HCT116 (cell line): Measurements from ENCODE around the gene DIP2A. TPM values are rescaled to one million over a fixed set of nuclear protein-coding genes. Genes with fewer than 3 reads are reported as not detected.

ENCODE experiments used
- ATAC-seq: fragments of 200-7000 bp; cut with Tn5 transposase; 2 replicates; pipeline ENCODE4 v1.9.1; 2020; ENCODE audit warnings: mild to moderate bottlenecking, moderate library complexity
- BruUV-seq: library from RNA; stranded (reverse); fragments of 400-500 nt; replicated peaks from 2 replicates; lab custom pipeline; 2021; lab: Mats Ljungman, UMichigan
- CTCF ChIA-PET: fragments of 300-600 bp; sonication (Branson Sonifier 250); formaldehyde crosslinking; loops from one replicate; lab custom pipeline; 2021; ENCODE audit warnings: antibody characterized with exemption; lab: Charles Lee
- POLR2A ChIA-PET: fragments of 300-600, 350-600 bp; sonication (Branson Sonifier 250); formaldehyde crosslinking; loops from one replicate; lab custom pipeline; 2021; ENCODE audit warnings: antibody characterized with exemption; lab: Charles Lee
- RAD21 ChIA-PET, 2 experiments: fragments of 300-600 bp; sonication (Branson Sonifier 250); formaldehyde crosslinking; loops; one replicate each; lab custom pipeline; 2023; ENCODE audit warnings: low total read pairs in 2 of 2; ENCODE audit not compliant: uncharacterized antibody in 2 of 2, unreplicated experiment in 2 of 2, low non-redundant PET in 1 of 2; lab: Charles Lee
- DNase-seq: peaks from one replicate; pipeline ENCODE4 v3.0.0-alpha.2; 2010; ENCODE audit warnings: low read depth, low spot score
- H2AFZ ChIP-seq: fragments of 200-600 bp; shearing (Covaris generic), sonication (generic); 2 replicates; pipeline ENCODE4 v1.6.1; 2017; ENCODE audit warnings: low read depth, mixed run types, mixed read lengths, antibody characterized with exemption, low read length; ENCODE audit not compliant: poor library complexity, severe bottlenecking
- H3K27ac ChIP-seq: 2 replicates; pipeline ENCODE4 v1.5.1; 2012; ENCODE audit warnings: low read depth, low read length
- H3K27me3 ChIP-seq: fragments of 200-600 bp; sonication (generic); 2 replicates; pipeline ENCODE4 v1.6.1; 2016; ENCODE audit warnings: mixed run types, low read length, mixed read lengths; ENCODE audit not compliant: insufficient read depth
- H3K36me3 ChIP-seq, 2 experiments: fragments of 200-500 bp in 1 of 2; fragments of 200-600 bp in 1 of 2; sonication (Bioruptor generic) in 1 of 2; sonication (generic) in 1 of 2; 2 replicates each; pipeline versions ENCODE4 v1.5.1 to v1.6.1; 2014 to 2016; ENCODE audit warnings: low read length in 2 of 2, inconsistent platforms in 1 of 2, mixed read lengths in 1 of 2, mixed run types in 1 of 2; ENCODE audit not compliant: insufficient read depth in 2 of 2, control insufficient read depth in 1 of 2
- H3K4me1 ChIP-seq, 2 experiments: fragments of 200-600 bp in 1 of 2; sonication (generic) in 1 of 2; 2 replicates each; pipeline versions ENCODE4 v1.5.1 to v1.6.1; 2012 to 2017; ENCODE audit warnings: low read length in 2 of 2, inconsistent platforms in 1 of 2, mild to moderate bottlenecking in 1 of 2, mixed read lengths in 1 of 2, mixed run types in 1 of 2, moderate library complexity in 1 of 2; ENCODE audit not compliant: insufficient read depth in 2 of 2, control insufficient read depth in 1 of 2
- H3K4me2 ChIP-seq: fragments of 200-600 bp; sonication (generic); 2 replicates; pipeline ENCODE4 v1.6.1; 2017; ENCODE audit warnings: mixed run types, low read length, mixed read lengths
- H3K4me3 ChIP-seq, 2 experiments: fragments of 200-600 bp in 1 of 2; sonication (generic) in 1 of 2; replicated peaks in 1 of 2; 2 replicates each; pipeline ENCODE4 v1.5.1; 2011 to 2016; ENCODE audit warnings: low read length in 2 of 2, control low read depth in 1 of 2, low read depth in 1 of 2, mild to moderate bottlenecking in 1 of 2, mixed read lengths in 1 of 2, mixed run types in 1 of 2
- H3K79me2 ChIP-seq: fragments of 200-600 bp; sonication (generic); 2 replicates; pipeline ENCODE4 v1.6.1; 2017; ENCODE audit warnings: mild to moderate bottlenecking, mixed run types, low read length, moderate library complexity, mixed read lengths; ENCODE audit not compliant: insufficient read depth
- H3K9ac ChIP-seq: fragments of 200-600 bp; sonication (generic); 2 replicates; pipeline ENCODE4 v1.6.1; 2016; ENCODE audit warnings: low read length, mixed read lengths
- H3K9me2 ChIP-seq: fragments of 200-600 bp; sonication (generic), shearing (Covaris generic); 2 replicates; pipeline ENCODE4 v1.6.1; 2017; ENCODE audit warnings: mixed run types, mild to moderate bottlenecking, moderate library complexity; ENCODE audit not compliant: insufficient read depth
- H3K9me3 ChIP-seq, 2 experiments: fragments of 200-500 bp in 1 of 2; fragments of 200-600 bp in 1 of 2; sonication (Bioruptor generic) in 1 of 2; sonication (generic) in 1 of 2; 2 replicates each; pipeline ENCODE4 v1.6.1; 2014 to 2017; ENCODE audit warnings: low read length in 2 of 2, mixed read lengths in 2 of 2, inconsistent platforms in 1 of 2, low read depth in 1 of 2, mild to moderate bottlenecking in 1 of 2, mixed run types in 1 of 2, moderate library complexity in 1 of 2; ENCODE audit not compliant: control insufficient read depth in 1 of 2, insufficient read depth in 1 of 2
- H4K20me1 ChIP-seq: fragments of 200-600 bp; sonication (generic), shearing (Covaris generic); 2 replicates; pipeline ENCODE4 v1.6.1; 2017; ENCODE audit warnings: mixed run types, mild to moderate bottlenecking, moderate library complexity; ENCODE audit not compliant: insufficient read depth
- EGR1 ChIP-seq: IDR thresholded peaks from 2 replicates; pipeline ENCODE4 v1.6.1; 2012; ENCODE audit warnings: low read depth
- ELF1 ChIP-seq: IDR thresholded peaks from 2 replicates; pipeline ENCODE4 v1.6.1; 2012; ENCODE audit warnings: low read depth, borderline replicate concordance
- EZH2 ChIP-seq: fragments of 200-600 bp; sonication (generic); IDR thresholded peaks from 2 replicates; pipeline ENCODE4 v1.6.1; 2017; ENCODE audit warnings: antibody characterized with exemption, mixed run types
- EZH2phosphoT487 ChIP-seq: fragments of 200-600 bp; IDR thresholded peaks from 2 replicates; pipeline ENCODE4 v1.6.1; 2018; ENCODE audit warnings: antibody characterized with exemption, borderline replicate concordance
- FOSL1 ChIP-seq: IDR thresholded peaks from 2 replicates; pipeline ENCODE4 v1.6.1; 2012; ENCODE audit warnings: low read depth
- JUND ChIP-seq: IDR thresholded peaks from 2 replicates; pipeline ENCODE4 v1.6.1; 2012
- POLR2A ChIP-seq: IDR thresholded peaks from 2 replicates; pipeline ENCODE4 v1.7.0; 2011; ENCODE audit warnings: borderline replicate concordance; ENCODE audit not compliant: insufficient read depth, insufficient read length; ENCODE audit errors: extremely low read depth
- POLR2AphosphoS5 ChIP-seq: IDR thresholded peaks from 2 replicates; pipeline ENCODE4 v1.6.1; 2011; ENCODE audit warnings: mild to moderate bottlenecking, low read depth, low read length, moderate library complexity
- RAD21 ChIP-seq: IDR thresholded peaks from 2 replicates; pipeline ENCODE4 v1.6.1; 2012; ENCODE audit warnings: low read depth, mild to moderate bottlenecking
- REST ChIP-seq: IDR thresholded peaks from 2 replicates; pipeline ENCODE4 v1.6.1; 2012; ENCODE audit warnings: low read depth
- SIN3A ChIP-seq: IDR thresholded peaks from 2 replicates; pipeline ENCODE4 v1.6.1; 2012; ENCODE audit warnings: low read depth
- SRF ChIP-seq: IDR thresholded peaks from 2 replicates; pipeline ENCODE4 v1.6.1; 2012; ENCODE audit warnings: low read depth
- YY1 ChIP-seq: IDR thresholded peaks from 2 replicates; pipeline ENCODE4 v1.6.1; 2011; ENCODE audit warnings: low read length, low read depth, moderate library complexity, mild to moderate bottlenecking; ENCODE audit not compliant: insufficient replicate concordance; ENCODE audit errors: extremely low read depth
- ZBTB33 ChIP-seq: IDR thresholded peaks from 2 replicates; pipeline ENCODE4 v1.6.1; 2011; ENCODE audit warnings: mild to moderate bottlenecking, low read length, moderate library complexity; ENCODE audit not compliant: insufficient replicate concordance; ENCODE audit errors: extremely low read depth
- ZFX ChIP-seq: fragments of 450-650 bp; IDR thresholded peaks from 2 replicates; pipeline ENCODE4 v1.6.1; 2017
- ZNF274 ChIP-seq: fragments of 200-500 bp; sonication (Bioruptor generic); IDR thresholded peaks from 2 replicates; pipeline ENCODE4 v1.6.1; 2014; ENCODE audit warnings: mild to moderate bottlenecking, low read depth, low read length, inconsistent platforms
- intact Hi-C: fragments of 100-400 bp; cut with micrococcal nuclease; formaldehyde crosslinking; loops from 2 replicates; pipeline ENCODE4 v1.10.0; 2022
- total RNA-seq: library from RNA; stranded (reverse); gene quantifications from one replicate; pipeline ENCODE4 v1.2.1, GENCODE V29; 2021; ENCODE audit not compliant: unreplicated experiment

The DIP2A gene
- total RNA-seq, 1 experiment from 2014 or later = 39.9 TPM

GRCh38 chr21:46549650-46550049 lies 91.0 kb downstream of the DIP2A start:
- no peaks in the 10 kb centered on the region for H3K9me2 ChIP-seq
- H2AFZ ChIP-seq = no peak overlapping the region
- H3K79me2 ChIP-seq = no peaks in the 10 kb centered on the region
- H4K20me1 ChIP-seq = no peaks in the 10 kb centered on the region
- POLR2A ChIA-PET = no interaction called here
- DNase-seq (no peak), ATAC-seq (no peak)
- no TSS peak for BruUV-seq
- RAD21 ChIA-PET = no interaction called here
- H3K4me1 ChIP-seq = no peaks in the 10 kb centered on the region
- H3K27me3 ChIP-seq = no peaks in the 10 kb centered on the region
- TF ChIP-seq SIN3A = no peak
- TF ChIP-seq POLR2AphosphoS5 = no peak
- no peak for TF ChIP-seq ZFX
- TF ChIP-seq REST = no peak
- no peak for TF ChIP-seq JUND
- no peak for TF ChIP-seq RAD21
- TF ChIP-seq FOSL1 = no peak
- TF ChIP-seq ZBTB33 = no peak
- TF ChIP-seq EZH2phosphoT487 = no peak
- no peak for TF ChIP-seq EGR1
- no peak for TF ChIP-seq EZH2
- TF ChIP-seq SRF = no peak
- no peak for TF ChIP-seq POLR2A
- no peak for TF ChIP-seq ZNF274
- TF ChIP-seq YY1 = no peak
- no peak for TF ChIP-seq ELF1
- intact Hi-C loops = no loop called here
- H3K4me2 ChIP-seq = no peak overlapping the region
- H3K9me3 ChIP-seq = no peaks in the 10 kb centered on the region
- no peak overlapping the region for H3K27ac ChIP-seq
- H3K9ac ChIP-seq = no peak overlapping the region
- CTCF ChIA-PET = no interaction called here
- H3K36me3 ChIP-seq = peaks cover 8 to 17% of the 10 kb centered on the region in 2 experiments; a peak in 3 of 4 replicates
- H3K4me3 ChIP-seq = no peak overlapping the region
